SKM-1 (cell line): ENCODE results near the gene MTTP.
"Not testable (repeated sequence)": the region's sequence is repeated elsewhere in the genome, so short reads cannot be mapped to it uniquely, and the experiment has no call there.

Source experiments
- DNase-seq: peaks from one replicate; lab custom pipeline; 2025; ENCODE audit not compliant: unreplicated experiment; lab: John Stamatoyannopoulos, UW

The MTTP gene

DNA sequence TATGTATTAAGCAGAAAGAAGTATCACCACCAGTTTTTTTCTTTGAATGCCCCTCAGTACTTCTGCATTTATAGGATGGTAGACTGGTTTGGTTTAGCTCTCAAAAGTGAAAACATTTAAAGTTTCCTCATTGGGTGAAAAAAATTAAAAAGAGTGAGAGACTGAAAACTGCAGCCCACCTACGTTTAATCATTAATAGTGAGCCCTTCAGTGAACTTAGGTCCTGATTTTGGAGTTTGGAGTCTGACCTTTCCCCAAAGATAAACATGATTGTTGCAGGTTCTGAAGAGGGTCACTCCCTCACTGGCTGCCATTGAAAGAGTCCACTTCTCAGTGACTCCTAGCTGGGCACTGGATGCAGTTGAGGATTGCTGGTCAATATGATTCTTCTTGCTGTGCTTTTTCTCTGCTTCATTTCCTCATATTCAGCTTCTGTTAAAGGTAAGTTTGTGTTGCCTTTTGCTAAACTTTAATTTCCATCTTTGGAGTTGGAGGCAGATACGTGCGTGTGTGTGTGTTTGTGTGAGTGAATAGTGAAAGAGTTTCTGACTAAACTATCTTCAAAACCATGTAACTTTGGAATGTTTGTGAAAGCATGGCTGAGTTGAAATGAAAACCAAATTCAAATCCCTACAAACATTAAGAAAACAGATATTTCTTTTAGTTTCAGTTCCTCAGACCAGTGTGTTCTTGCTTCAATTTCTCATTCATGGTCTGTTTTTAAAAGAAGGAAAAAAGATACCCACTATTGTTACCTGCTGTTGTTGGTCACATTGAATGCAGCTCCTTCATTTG, at the start of gene MTTP:
TSS of gene MTTP (plus strand) at position 295 of the 795 bp plus-strand sequence. CDS start at position 381, 86 bp downstream.
- no peak for DNase-seq

- DNase-seq, result no peak
These were observed 45.4 kb upstream of the MTTP start for GRCh38 chr4:99529228-99529627.

- no peak for DNase-seq
These were observed 44.7 kb upstream of the MTTP start for GRCh38 chr4:99529956-99530355.

GRCh38 chr4:99534699-99535098, 39.9 kb upstream of the MTTP start:
- DNase-seq, result not testable (repeated sequence)

- no peak for DNase-seq
These were observed 38.4 kb upstream of the MTTP start for GRCh38 chr4:99536271-99536670.

GRCh38 chr4:99536848-99537247, 37.8 kb upstream of the MTTP start:
- DNase-seq, result no peak

DNA sequence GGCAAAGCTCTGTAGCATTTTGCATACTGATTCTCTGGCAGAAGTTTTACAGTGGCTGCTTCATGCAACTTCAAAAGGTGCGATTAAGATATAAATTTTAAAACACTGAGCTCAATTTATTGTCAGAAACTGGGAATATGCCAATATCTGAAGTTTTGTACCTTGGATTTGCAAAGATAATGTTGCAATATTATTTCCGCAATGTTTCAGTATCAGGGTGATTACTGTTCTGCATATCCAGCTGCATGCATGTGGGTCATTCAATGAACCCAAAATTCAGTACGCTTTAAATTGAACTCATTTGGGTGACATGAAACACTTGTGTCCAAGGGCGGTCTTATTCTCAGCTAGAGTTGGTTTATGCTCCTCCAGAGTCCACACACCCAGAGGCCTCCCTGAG, 37.0 kb upstream of the MTTP start:
- no peak for DNase-seq

DNA sequence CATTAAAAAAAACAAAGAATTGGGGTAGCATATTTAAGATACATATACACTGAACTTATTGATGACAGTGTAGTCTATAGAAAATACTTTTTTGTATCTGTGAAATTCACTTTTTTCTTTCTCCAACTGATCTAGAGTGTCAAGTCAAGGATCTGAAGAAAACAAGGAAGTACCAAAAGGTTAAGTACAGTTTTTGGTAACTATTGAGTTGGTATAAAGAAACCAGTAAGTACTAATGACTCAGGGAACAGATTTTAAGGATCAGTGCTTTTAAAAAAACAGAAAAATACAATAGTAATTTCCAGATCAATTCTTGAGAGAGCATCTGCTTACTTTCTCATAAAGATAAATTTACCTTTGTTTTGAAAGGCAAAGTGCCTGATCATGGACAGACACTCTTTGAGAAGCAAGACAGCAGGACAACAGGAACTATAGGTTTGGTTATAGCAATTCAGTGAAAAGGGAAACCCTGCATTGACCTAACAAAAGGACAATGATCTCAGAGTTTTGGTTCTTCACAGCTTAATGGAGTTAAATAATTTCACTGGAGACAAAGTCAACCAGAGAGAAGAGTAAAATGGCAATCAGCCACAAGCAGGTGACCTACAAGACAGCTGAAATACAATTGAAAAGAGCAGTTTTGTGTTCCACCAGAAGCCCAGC, 34.2 kb upstream of the MTTP start:
- no peak for DNase-seq

DNA sequence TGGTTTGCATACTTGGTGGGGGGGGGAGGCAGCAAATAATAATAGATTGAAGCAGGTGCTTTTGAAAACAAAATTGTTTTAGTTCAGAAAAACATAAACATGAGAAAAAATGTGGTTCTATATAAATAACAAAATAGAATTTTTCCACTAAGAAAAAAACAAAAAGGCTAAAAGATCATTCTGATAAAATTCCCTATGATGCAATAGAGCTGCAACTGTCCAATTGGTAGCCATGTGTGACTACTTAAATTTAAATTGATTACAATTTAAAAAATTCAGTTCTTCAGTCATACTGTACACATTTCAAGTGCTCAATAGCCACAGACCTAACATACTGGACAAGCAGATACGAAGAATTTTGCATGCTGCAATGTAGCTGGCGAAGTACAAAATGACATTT, 21.8 kb upstream of the MTTP start:
- DNase-seq, result no peak

GRCh38 chr4:99563310-99564186, 11.1 kb upstream of the MTTP start, which contains the start of gene TRMT10A:
Gene TRMT10A (minus strand): TSS chr4:99564039. CDS start chr4:99559338, 4,701 bp downstream.
- peak; percentile 94 for DNase-seq

DNA sequence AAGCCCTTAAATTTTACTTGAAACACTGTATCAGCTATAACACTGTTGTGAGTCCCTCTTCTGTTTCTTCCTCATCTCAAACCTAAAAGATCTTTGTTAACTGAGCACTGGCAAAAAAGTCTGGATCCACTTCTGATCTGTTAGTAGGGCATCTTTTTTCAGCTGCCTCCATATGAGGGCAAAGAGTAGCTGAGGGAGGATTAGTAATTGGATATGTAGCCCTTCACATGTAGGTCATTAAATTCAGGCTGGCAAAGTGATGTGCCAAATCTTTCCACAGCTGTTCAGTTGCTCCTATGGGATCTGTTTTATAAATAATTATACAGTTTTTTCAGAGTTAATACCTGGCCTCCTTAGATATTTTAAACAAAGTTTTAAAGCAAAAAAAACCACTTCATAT, 9.7 kb upstream of the MTTP start:
- no peak for DNase-seq

- no peak for DNase-seq
These were observed 2.7 kb upstream of the MTTP start for GRCh38 chr4:99571883-99572282.

DNA sequence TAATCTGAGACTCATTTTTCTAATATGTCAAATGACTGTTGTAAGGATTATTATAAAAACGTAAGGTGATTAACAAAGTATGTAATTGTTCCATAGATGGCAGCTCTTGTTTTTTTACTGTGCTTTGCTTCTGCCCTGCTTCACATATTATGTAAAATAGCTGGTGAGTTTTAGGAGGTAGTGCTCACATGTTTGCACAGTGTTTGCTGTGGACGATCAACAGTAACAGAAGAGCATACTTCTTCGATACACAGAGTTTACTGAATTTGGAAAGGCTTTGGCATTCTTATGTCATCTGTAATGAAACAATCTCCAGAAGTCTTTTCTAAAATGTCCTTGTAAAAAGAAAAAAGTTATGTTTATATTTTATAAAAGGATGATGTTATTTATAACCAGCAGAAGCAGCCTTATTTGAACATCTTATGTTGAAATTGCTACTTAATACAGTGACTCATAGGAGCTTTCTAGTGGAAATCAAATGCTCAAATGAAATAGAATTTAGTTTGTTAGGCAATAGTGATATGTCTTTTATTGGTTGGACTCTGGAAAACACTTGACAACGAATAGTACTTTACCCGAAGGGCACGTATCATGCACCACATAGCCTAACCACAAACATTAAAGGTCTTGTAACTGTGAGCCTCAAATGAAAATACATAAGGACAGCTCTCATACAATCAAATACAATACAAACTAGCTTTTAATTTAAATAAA, 1.9 kb upstream of the MTTP start:
- no peak for DNase-seq

DNA sequence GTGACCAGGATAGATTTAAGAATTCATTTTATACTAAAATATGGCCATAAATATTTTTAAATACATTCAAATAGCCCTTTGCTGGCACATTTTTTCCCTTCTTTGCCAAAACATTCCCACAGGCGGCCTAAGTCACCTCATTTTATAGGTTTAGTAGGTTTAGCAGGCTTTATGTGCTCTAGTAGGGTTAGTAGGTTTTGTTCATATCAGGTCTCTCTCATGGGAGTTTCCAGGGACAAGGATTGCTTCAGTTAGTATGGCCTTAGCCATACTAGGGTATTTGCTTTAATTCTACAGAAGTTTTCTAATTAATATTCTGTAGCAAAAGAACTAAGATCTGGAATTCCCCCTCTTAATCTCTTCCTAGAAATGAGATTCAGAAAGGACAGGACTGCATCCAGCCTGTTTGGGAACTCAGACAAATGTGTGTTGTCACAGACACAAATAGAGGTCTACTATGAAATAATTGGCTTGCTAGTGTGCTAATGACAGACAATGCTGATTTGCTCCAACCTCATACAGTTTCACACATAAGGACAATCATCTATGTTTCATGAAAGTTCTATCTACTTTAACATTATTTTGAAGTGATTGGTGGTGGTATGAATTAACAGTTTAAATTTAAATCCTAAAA, 772 bp upstream of the MTTP start:
- no peak for DNase-seq

GRCh38 chr4:99578714-99579113, 4.1 kb downstream of the MTTP start:
- DNase-seq, result no peak

GRCh38 chr4:99585516-99585915, 10.9 kb downstream of the MTTP start:
- DNase-seq, result no peak

- no peak for DNase-seq
These were observed 11.7 kb downstream of the MTTP start for GRCh38 chr4:99586322-99586721.

DNA sequence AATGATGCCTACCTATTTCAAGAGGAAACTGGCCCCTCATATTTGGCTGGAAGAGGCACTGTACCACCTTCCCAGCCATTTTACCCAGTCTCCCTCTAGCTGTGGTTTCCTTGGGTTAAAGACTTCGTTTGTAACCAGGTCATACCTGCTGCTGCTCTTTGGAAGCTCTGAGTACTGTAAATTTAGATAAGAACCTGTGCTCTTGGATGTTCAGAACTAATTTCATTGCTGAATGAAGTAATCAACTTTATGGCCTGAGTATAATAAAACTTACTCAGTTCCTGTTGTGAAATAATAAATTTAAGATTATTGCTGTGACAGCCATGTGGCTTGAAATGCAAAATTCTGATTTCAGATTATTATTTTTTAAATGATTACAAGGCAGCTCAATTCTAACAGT, 12.2 kb downstream of the MTTP start:
- no peak for DNase-seq

DNA sequence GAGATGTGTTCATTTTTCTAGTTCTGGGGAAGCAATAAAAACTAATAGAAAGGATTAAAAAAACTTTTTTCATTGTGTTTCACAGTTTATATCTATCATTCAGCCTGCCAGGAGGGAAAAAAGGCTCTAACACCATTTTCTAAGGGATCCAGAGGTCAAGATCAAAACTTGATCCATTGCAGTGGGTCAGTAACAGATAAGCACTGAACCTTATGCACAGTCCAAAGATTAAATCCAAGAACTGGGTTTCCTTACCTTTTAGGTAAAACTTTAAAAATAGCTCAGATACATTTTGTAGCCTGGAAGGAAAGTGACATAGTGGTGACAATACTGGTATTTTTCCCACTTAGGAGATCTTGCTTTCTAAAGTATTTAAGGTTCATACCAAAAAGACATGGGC, 12.7 kb downstream of the MTTP start:
- no peak for DNase-seq

- no peak for DNase-seq
These were observed 13.2 kb downstream of the MTTP start for GRCh38 chr4:99587803-99588202.
